DMS153 treated with DMSO at 0.1 percent for 48 hours (cell line): ENCODE results near the gene SHISA9.

Experiments used
- DNase-seq: peaks from one replicate; lab custom pipeline; 2025; ENCODE audit not compliant: unreplicated experiment; lab: John Stamatoyannopoulos, UW

The SHISA9 gene

GRCh38 chr16:13254998-13255614 is 353.7 kb downstream of the SHISA9 start:
- DNase-seq = no peak

- DNase-seq = no peak
These were observed 361.1 kb downstream of the SHISA9 start for GRCh38 chr16:13262270-13263090.

GRCh38 chr16:13264749-13265552 is 363.6 kb downstream of the SHISA9 start:
- no peak for DNase-seq

GRCh38 chr16:13269359-13269758 is 368.0 kb downstream of the SHISA9 start:
- no peak for DNase-seq

GRCh38 chr16:13269905-13270528 is 368.6 kb downstream of the SHISA9 start:
- no peak for DNase-seq

- DNase-seq = no peak
These were observed 369.2 kb downstream of the SHISA9 start for GRCh38 chr16:13270602-13271001.

- no peak for DNase-seq
These were observed 388.1 kb downstream of the SHISA9 start for GRCh38 chr16:13289515-13289914.
